AG09319 (cell line): ENCODE measurements around the gene SLFNL1.
A peak's percentile ranks its signal among the peaks of the same experiment; 100 is the strongest.

ENCODE experiments used
- DNase-seq: peaks from one replicate; pipeline ENCODE4 v3.0.0-alpha.2; 2010; ENCODE audit warnings: low read depth; ENCODE audit errors: extremely low read depth
- CTCF ChIP-seq: IDR thresholded peaks from 2 replicates; pipeline ENCODE4 v1.5.1; 2011; ENCODE audit warnings: low read depth, mild to moderate bottlenecking, inconsistent platforms, low read length, moderate library complexity

SLFNL1 gene

DNA sequence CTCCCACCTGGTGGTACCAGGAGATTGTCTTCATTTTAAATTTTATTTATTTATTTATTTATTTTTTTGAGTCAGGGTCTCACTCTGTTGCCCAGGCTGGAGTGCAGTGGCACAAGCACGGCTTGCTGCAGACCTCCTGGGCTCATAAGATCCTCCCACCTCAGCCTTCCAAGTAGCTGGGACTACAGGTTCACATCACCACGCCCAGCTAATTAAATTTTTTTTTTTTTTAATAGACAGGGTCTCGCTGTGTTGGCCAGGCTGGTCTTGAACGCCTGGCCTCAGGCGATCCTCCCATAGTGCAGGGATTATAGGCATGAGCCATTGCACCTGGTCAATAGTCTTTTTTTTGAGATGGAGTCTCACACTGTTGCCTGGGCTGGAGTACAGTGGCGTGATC lies 8.5 kb downstream of the SLFNL1 start:
- TF ChIP-seq CTCF = no peak
- no peak for DNase-seq

- no peak for TF ChIP-seq CTCF
- DNase-seq = no peak
Measured at GRCh38 chr1:41010345-41010744, 11.2 kb downstream of the SLFNL1 start.

DNA sequence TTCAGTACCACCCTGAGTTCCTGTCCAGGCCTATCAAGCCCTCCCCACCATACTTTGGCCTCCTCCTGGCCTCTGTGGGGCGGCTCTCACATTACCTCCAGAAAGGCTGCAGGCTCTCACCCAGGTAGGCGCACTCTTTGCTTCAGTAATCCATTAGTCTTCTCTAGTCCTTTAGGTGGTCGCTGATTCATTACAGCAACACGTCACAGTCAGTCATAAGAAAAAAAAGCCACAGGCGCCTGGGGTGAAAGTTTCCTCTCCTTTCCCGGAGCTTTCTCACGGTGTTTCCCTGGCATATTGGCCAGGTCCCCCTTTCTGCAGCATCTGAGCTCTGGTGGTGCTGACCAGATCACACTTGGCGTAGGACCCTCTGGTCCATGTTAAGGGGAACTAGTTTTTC lies 12.1 kb downstream of the SLFNL1 start:
- no peak for DNase-seq

GRCh38 chr1:41006942-41007865 lies 14.3 kb downstream of the SLFNL1 start:
- no peak for TF ChIP-seq CTCF

More for the DNA sequence above, 12.1 kb downstream of the SLFNL1 start:
- TF ChIP-seq CTCF = no peak

GRCh38 chr1:41005876-41006275 lies 15.6 kb downstream of the SLFNL1 start:
- no peak for TF ChIP-seq CTCF

More at GRCh38 chr1:41006942-41007865, 14.3 kb downstream of the SLFNL1 start:
- DNase-seq = no peak

GRCh38 chr1:41003640-41004220 lies 17.8 kb downstream of the SLFNL1 start:
- peak; percentile 60 for TF ChIP-seq CTCF
- peak; percentile 96 for DNase-seq

More at GRCh38 chr1:41005876-41006275, 15.6 kb downstream of the SLFNL1 start:
- no peak for DNase-seq

GRCh38 chr1:41003127-41003639 lies 18.3 kb downstream of the SLFNL1 start:
- TF ChIP-seq CTCF = no peak
- DNase-seq = no peak
